Naive thymus-derived CD4-positive, alpha-beta T cell (primary cell): ENCODE data around the gene PRSS21. TPM values are rescaled to one million over a fixed set of nuclear protein-coding genes. Genes with fewer than 3 reads are reported as not detected.
A peak's percentile ranks its signal among the peaks of the same experiment; 100 is the strongest.

Source experiments
- ATAC-seq: fragments of 150-1000 bp; cut with Tn5 transposase; 2 replicates; pipeline ENCODE4 v1.10.0; 2021; ENCODE audit warnings: mild to moderate bottlenecking, moderate library complexity
- CTCF ChIA-PET: fragments of 350-600 bp; sonication (Branson Sonifier 250); formaldehyde crosslinking; loops from one replicate; lab custom pipeline; 2021; ENCODE audit warnings: antibody characterized with exemption; lab: Charles Lee
- POLR2A ChIA-PET: fragments of 350-600 bp; sonication (Branson Sonifier 250); formaldehyde crosslinking; loops from one replicate; lab custom pipeline; 2021; ENCODE audit warnings: antibody characterized with exemption, inconsistent platforms; lab: Charles Lee
- DNase-seq, 9 donors: peaks; one replicate each; pipeline versions ENCODE4 v3.0.0 to v3.0.0-alpha.2; 2020 to 2022; ENCODE audit warnings: mixed read lengths in 1 of 9
- H3K27ac ChIP-seq: one replicate; pipeline ENCODE4 v1.7.0; 2013; ENCODE audit warnings: mild to moderate bottlenecking, low read depth, low read length, moderate library complexity
- H3K27me3 ChIP-seq, 2 donors: one replicate each; pipeline ENCODE4 v1.7.0; 2013; ENCODE audit warnings: low read length in 2 of 2, mild to moderate bottlenecking in 2 of 2, moderate library complexity in 2 of 2; ENCODE audit not compliant: control insufficient read depth in 2 of 2, insufficient read depth in 2 of 2
- H3K36me3 ChIP-seq, 3 experiments: 1 replicate in 2 of 3; 2 replicates in 1 of 3; pipeline ENCODE4 v1.7.0; 2013; ENCODE audit warnings: low read length in 3 of 3, mild to moderate bottlenecking in 3 of 3, moderate library complexity in 1 of 3; ENCODE audit not compliant: insufficient read depth in 3 of 3, control insufficient read depth in 2 of 3
- H3K4me1 ChIP-seq, 2 donors: one replicate each; pipeline ENCODE4 v1.7.0; 2013; ENCODE audit warnings: low read length in 2 of 2, mild to moderate bottlenecking in 2 of 2, moderate library complexity in 1 of 2; ENCODE audit not compliant: control insufficient read depth in 2 of 2, insufficient read depth in 2 of 2
- H3K4me3 ChIP-seq: 2 replicates; pipeline ENCODE4 v1.7.0; 2013; ENCODE audit warnings: mild to moderate bottlenecking, low read length
- H3K9me3 ChIP-seq, 3 experiments: 1 replicate in 2 of 3; 2 replicates in 1 of 3; pipeline ENCODE4 v1.7.0; 2013; ENCODE audit warnings: low read length in 3 of 3; ENCODE audit not compliant: control insufficient read depth in 2 of 3
- H3K27ac Mint-ChIP-seq, 9 donors: one replicate each; pipeline ENCODE4 v1.8.0; 2020 to 2022; ENCODE audit warnings: mixed read lengths in 9 of 9, mild to moderate bottlenecking in 8 of 9, moderate library complexity in 5 of 9, inconsistent platforms in 2 of 9
- H3K27me3 Mint-ChIP-seq, 5 donors: one replicate each; pipeline ENCODE4 v1.8.0; 2021 to 2022; ENCODE audit warnings: mixed read lengths in 5 of 5, mild to moderate bottlenecking in 1 of 5
- H3K36me3 Mint-ChIP-seq, 5 donors: one replicate each; pipeline ENCODE4 v1.8.0; 2020 to 2022; ENCODE audit warnings: mixed read lengths in 5 of 5, mild to moderate bottlenecking in 3 of 5, inconsistent platforms in 1 of 5
- H3K4me1 Mint-ChIP-seq, 7 donors: one replicate each; pipeline ENCODE4 v1.8.0; 2020 to 2022; ENCODE audit warnings: mixed read lengths in 7 of 7, mild to moderate bottlenecking in 3 of 7, inconsistent platforms in 1 of 7
- H3K4me3 Mint-ChIP-seq, 10 donors: one replicate each; pipeline ENCODE4 v1.8.0; 2020 to 2022; ENCODE audit warnings: mild to moderate bottlenecking in 10 of 10, mixed read lengths in 10 of 10, moderate library complexity in 6 of 10, inconsistent platforms in 2 of 10
- H3K9me3 Mint-ChIP-seq, 11 donors: one replicate each; pipeline ENCODE4 v1.8.0; 2020 to 2022; ENCODE audit warnings: mixed read lengths in 11 of 11, mild to moderate bottlenecking in 4 of 11, inconsistent platforms in 1 of 11, moderate library complexity in 1 of 11
- intact Hi-C, 2 donors: fragments of 100-400 bp; cut with micrococcal nuclease; formaldehyde crosslinking; loops; one replicate each; pipeline ENCODE4 v1.15.1; 2023
- polyA plus RNA-seq, 2 donors: library from polyadenylated mRNA; unstranded; fragments of 300-500 nt; fragmentation: Illumina TruSeq; gene quantifications; one replicate each; pipeline ENCODE4 v1.2.3, GENCODE V29; 2021
- total RNA-seq, 6 experiments: library from RNA in 5 of 6; stranded (reverse) in 5 of 6; gene quantifications; 1 replicate in 5 of 6; 2 replicates in 1 of 6; pipeline ENCODE4 v1.2.3 and lab custom pipeline; 2021 to 2026

PRSS21 gene
- total and polyA plus RNA-seq, 7 experiments from 2014 or later = 1.1 to 11.2 (median 1.8) TPM; not detected in 1

- no peak overlapping the region for H3K27ac ChIP-seq
- peak overlapping the region in 2 of 10 donors; percentile 16 to 69 for H3K4me3 Mint-ChIP-seq
- DNase-seq = no peak
- intact Hi-C loops = no loop called here
- H3K9me3 ChIP-seq = no peaks in the 10 kb centered on the region
- CTCF ChIA-PET = no interaction called here
- H3K27me3 Mint-ChIP-seq = peaks cover 0 to 3% (median 0%) of the 10 kb centered on the region in 5 donors
- POLR2A ChIA-PET = interaction anchor here (0.6 kb wide), 1 partner anchor 67 kb away, joined by 3 read pairs; no protein-coding TSS in a partner anchor
- ATAC-seq = no peak
- H3K36me3 ChIP-seq = no peaks in the 10 kb centered on the region
- H3K27ac Mint-ChIP-seq = peak overlapping the region in 1 of 9 donors; percentile 58
- H3K4me1 Mint-ChIP-seq = peaks cover 0 to 1% (median 0%) of the 10 kb centered on the region in 7 donors
- H3K36me3 Mint-ChIP-seq = no peaks in the 10 kb centered on the region
- no peaks in the 10 kb centered on the region for H3K27me3 ChIP-seq
- H3K4me3 ChIP-seq = no peak overlapping the region
- H3K9me3 Mint-ChIP-seq = no peaks in the 10 kb centered on the region
- H3K4me1 ChIP-seq = no peaks in the 10 kb centered on the region
These were observed 569 bp downstream of the PRSS21 start for GRCh38 chr16:2817340-2818271.

GRCh38 chr16:2818272-2818876 is 1.3 kb downstream of the PRSS21 start:
- DNase-seq = no peak
- no peaks in the 10 kb centered on the region for H3K27me3 ChIP-seq
- no peaks in the 10 kb centered on the region for H3K4me1 ChIP-seq
- H3K9me3 ChIP-seq = no peaks in the 10 kb centered on the region
- ATAC-seq = no peak
- ChIA-PET CTCF (no interaction called here), POLR2A (interaction anchor here (0.6 kb wide), 1 partner anchor 68 kb away, joined by 3 read pairs; no protein-coding TSS in a partner anchor)
- H3K27ac ChIP-seq = no peak overlapping the region
- Mint-ChIP-seq H3K4me1 (peaks cover 0 to 1% (median 0%) of the 10 kb centered on the region in 7 donors), H3K4me3 (peak overlapping the region in 3 of 10 donors; percentile 1 to 69 (median 9)), H3K36me3 (no peaks in the 10 kb centered on the region), H3K27ac (peak overlapping the region in 2 of 9 donors; percentile 47 to 51), H3K9me3 (no peaks in the 10 kb centered on the region), H3K27me3 (peaks cover 0 to 6% (median 0%) of the 10 kb centered on the region in 5 donors)
- no peak overlapping the region for H3K4me3 ChIP-seq
- H3K36me3 ChIP-seq = no peaks in the 10 kb centered on the region
- intact Hi-C loops = no loop called here

- CTCF ChIA-PET = no interaction called here
- no peaks in the 10 kb centered on the region for H3K4me1 ChIP-seq
- POLR2A ChIA-PET = no interaction called here
- H3K4me3 ChIP-seq = no peak overlapping the region
- DNase-seq = no peak
- Mint-ChIP-seq H3K9me3 (no peaks in the 10 kb centered on the region), H3K36me3 (no peaks in the 10 kb centered on the region), H3K27me3 (peaks cover 0 to 6% (median 0%) of the 10 kb centered on the region in 5 donors), H3K27ac (peak overlapping the region in 1 of 9 donors; percentile 47), H3K4me3 (no peak overlapping the region), H3K4me1 (no peaks in the 10 kb centered on the region)
- H3K36me3 ChIP-seq = no peaks in the 10 kb centered on the region
- intact Hi-C loops = no loop called here
- no peak overlapping the region for H3K27ac ChIP-seq
- no peak for ATAC-seq
- H3K27me3 ChIP-seq = no peaks in the 10 kb centered on the region
- H3K9me3 ChIP-seq = no peaks in the 10 kb centered on the region
These were observed 2.3 kb downstream of the PRSS21 start for GRCh38 chr16:2819179-2819938.

GRCh38 chr16:2819939-2820835 is 3.1 kb downstream of the PRSS21 start:
- no peaks in the 10 kb centered on the region for H3K27me3 ChIP-seq
- peaks cover 0 to 6% (median 0%) of the 10 kb centered on the region in 5 donors for H3K27me3 Mint-ChIP-seq
- no peak overlapping the region for H3K27ac ChIP-seq
- H3K4me1 Mint-ChIP-seq = no peaks in the 10 kb centered on the region
- intact Hi-C loops = no loop called here
- H3K4me3 ChIP-seq = no peak overlapping the region
- no peaks in the 10 kb centered on the region for H3K9me3 Mint-ChIP-seq
- H3K9me3 ChIP-seq = no peaks in the 10 kb centered on the region
- H3K4me3 Mint-ChIP-seq = no peak overlapping the region
- ATAC-seq (no peak), DNase-seq (no peak)
- peak overlapping the region in 1 of 9 donors; percentile 47 for H3K27ac Mint-ChIP-seq
- POLR2A ChIA-PET = no interaction called here
- no peaks in the 10 kb centered on the region for H3K36me3 ChIP-seq
- CTCF ChIA-PET = no interaction called here
- H3K36me3 Mint-ChIP-seq = no peaks in the 10 kb centered on the region
- H3K4me1 ChIP-seq = no peaks in the 10 kb centered on the region

- Histone ChIP-seq H3K4me1 (no peaks in the 10 kb centered on the region), H3K9me3 (no peaks in the 10 kb centered on the region), H3K27me3 (no peaks in the 10 kb centered on the region), H3K36me3 (no peaks in the 10 kb centered on the region), H3K4me3 (no peak overlapping the region), H3K27ac (no peak overlapping the region)
- intact Hi-C loops = no loop called here
- H3K27me3 Mint-ChIP-seq = peaks cover 0 to 6% (median 0%) of the 10 kb centered on the region in 5 donors
- CTCF ChIA-PET = no interaction called here
- H3K36me3 Mint-ChIP-seq = no peaks in the 10 kb centered on the region
- H3K9me3 Mint-ChIP-seq = no peaks in the 10 kb centered on the region
- no peak overlapping the region for H3K27ac Mint-ChIP-seq
- no peaks in the 10 kb centered on the region for H3K4me1 Mint-ChIP-seq
- no peak overlapping the region for H3K4me3 Mint-ChIP-seq
- DNase-seq (no peak), ATAC-seq (no peak)
- POLR2A ChIA-PET = no interaction called here
These were observed 3.9 kb downstream of the PRSS21 start for GRCh38 chr16:2820836-2821486.
